MM.1S (cell line): Measurements from ENCODE around the gene IPCEF1.

Source experiments
- DNase-seq: peaks from one replicate; pipeline ENCODE4 v3.0.0-alpha.2; 2015
- H2AFZ ChIP-seq: fragments of 300-600 bp; sonication (generic); 2 replicates; pipeline ENCODE4 v1.6.0; 2016; ENCODE audit warnings: antibody characterized with exemption, low read length
- H3F3A ChIP-seq: fragments of 300-600 bp; sonication (generic); 2 replicates; pipeline ENCODE4 v1.6.1; 2016; ENCODE audit warnings: mild to moderate bottlenecking, antibody characterized with exemption, low read length, moderate library complexity, mixed read lengths; ENCODE audit not compliant: insufficient read depth
- H3K27ac ChIP-seq: fragments of 300-600 bp; sonication (generic); 2 replicates; pipeline ENCODE4 v1.5.1; 2016; ENCODE audit warnings: mild to moderate bottlenecking, low read length
- H3K27me3 ChIP-seq: fragments of 300-600 bp; sonication (generic); replicated peaks from 2 replicates; pipeline ENCODE4 v1.6.0; 2016; ENCODE audit warnings: low read length; ENCODE audit not compliant: insufficient read depth
- H3K36me3 ChIP-seq: fragments of 300-600 bp; sonication (generic); replicated peaks from 2 replicates; pipeline ENCODE4 v1.6.1; 2016; ENCODE audit warnings: mild to moderate bottlenecking, low read length, mixed read lengths; ENCODE audit not compliant: insufficient read depth
- H3K4me1 ChIP-seq: fragments of 300-600 bp; sonication (generic); 2 replicates; pipeline ENCODE4 v1.6.1; 2016; ENCODE audit warnings: low read length, mixed read lengths
- H3K4me2 ChIP-seq: fragments of 300-600 bp; sonication (generic); 2 replicates; pipeline ENCODE4 v1.6.0; 2016; ENCODE audit warnings: low read depth, low read length
- H3K4me3 ChIP-seq: fragments of 300-600 bp; sonication (generic); 2 replicates; pipeline ENCODE4 v1.5.1; 2016; ENCODE audit warnings: low read length, mixed read lengths
- H3K79me2 ChIP-seq: fragments of 300-600 bp; sonication (generic); 2 replicates; pipeline ENCODE4 v1.6.1; 2016; ENCODE audit warnings: mixed run types, low read length, mixed read lengths
- H3K9ac ChIP-seq: fragments of 300-600 bp; sonication (generic); 2 replicates; pipeline ENCODE4 v1.6.1; 2016; ENCODE audit warnings: low read length, mixed read lengths
- H3K9me2 ChIP-seq: fragments of 300-600 bp; sonication (generic); replicated peaks from 2 replicates; pipeline ENCODE4 v1.6.1; 2016; ENCODE audit warnings: mild to moderate bottlenecking, low read length, mixed read lengths; ENCODE audit not compliant: insufficient read depth
- H3K9me3 ChIP-seq: fragments of 300-600 bp; sonication (generic); replicated peaks from 2 replicates; pipeline ENCODE4 v1.6.1; 2016; ENCODE audit warnings: mild to moderate bottlenecking, low read length, mixed read lengths; ENCODE audit not compliant: insufficient read depth
- H4K20me1 ChIP-seq: fragments of 300-600 bp; sonication (generic); 2 replicates; pipeline ENCODE4 v1.6.1; 2016; ENCODE audit warnings: mild to moderate bottlenecking, low read length, moderate library complexity, mixed read lengths; ENCODE audit not compliant: insufficient read depth
- CTCF ChIP-seq: fragments of 300-600 bp; sonication (generic); IDR thresholded peaks from 2 replicates; pipeline ENCODE4 v1.5.1; 2016; ENCODE audit warnings: antibody characterized with exemption, low read length, mixed read lengths
- EZH2 ChIP-seq: fragments of 300-600 bp; sonication (generic); optimal IDR thresholded peaks from 2 replicates; pipeline ENCODE3; 2017; ENCODE audit warnings: low read depth, mild to moderate bottlenecking, antibody characterized with exemption, low read length, mixed read lengths
- EZH2phosphoT487 ChIP-seq: fragments of 300-600 bp; sonication (generic); IDR thresholded peaks from 2 replicates; pipeline ENCODE4 v1.6.1; 2018; ENCODE audit warnings: antibody characterized with exemption, low read length

Gene IPCEF1

GRCh38 chr6:154394571-154394970, 38.0 kb upstream of the IPCEF1 start:
- Histone ChIP-seq H3F3A (no peaks in the 10 kb centered on the region), H3K4me3 (no peak overlapping the region), H4K20me1 (no peaks in the 10 kb centered on the region), H3K9me3 (no peaks in the 10 kb centered on the region), H3K4me2 (no peak overlapping the region), H3K4me1 (no peaks in the 10 kb centered on the region), H3K9me2 (no peaks in the 10 kb centered on the region), H3K36me3 (no peaks in the 10 kb centered on the region), H2AFZ (no peak overlapping the region), H3K79me2 (no peaks in the 10 kb centered on the region), H3K27me3 (no peaks in the 10 kb centered on the region), H3K27ac (no peak overlapping the region), H3K9ac (no peak overlapping the region)
- no peak for DNase-seq
- no peak for TF ChIP-seq CTCF
- no peak for TF ChIP-seq EZH2phosphoT487
- TF ChIP-seq EZH2 = no peak

DNA sequence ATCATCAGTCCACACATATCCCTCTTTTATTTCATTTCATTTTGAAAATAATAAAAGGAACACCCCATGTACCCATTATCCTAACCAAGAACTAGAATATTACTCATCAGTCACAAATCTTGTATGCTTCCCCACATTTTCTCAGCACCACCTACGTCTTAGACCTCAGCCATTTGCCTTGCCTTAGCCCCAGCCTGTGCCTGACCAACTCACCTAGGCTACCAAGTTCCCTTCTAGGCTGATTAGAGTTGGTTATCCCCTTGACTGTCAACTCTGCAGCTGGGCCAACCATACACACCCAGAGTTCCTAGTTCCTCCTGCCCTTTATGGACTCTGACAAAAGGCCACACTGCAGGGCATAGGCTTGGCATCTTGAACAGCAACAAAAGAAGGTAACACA, 33.4 kb upstream of the IPCEF1 start:
- H3K79me2 ChIP-seq = no peaks in the 10 kb centered on the region

GRCh38 chr6:154388803-154389202, 32.2 kb upstream of the IPCEF1 start:
- no peak overlapping the region for H2AFZ ChIP-seq
- H3K27ac ChIP-seq = no peak overlapping the region
- no peaks in the 10 kb centered on the region for H3K36me3 ChIP-seq
- no peak for DNase-seq
- H3K4me3 ChIP-seq = no peak overlapping the region
- H3K9ac ChIP-seq = no peak overlapping the region
- no peaks in the 10 kb centered on the region for H3F3A ChIP-seq
- no peak overlapping the region for H3K4me2 ChIP-seq
- H3K79me2 ChIP-seq = no peaks in the 10 kb centered on the region
- H3K9me3 ChIP-seq = no peaks in the 10 kb centered on the region
- TF ChIP-seq EZH2 (no peak), EZH2phosphoT487 (no peak), CTCF (no peak)
- H3K9me2 ChIP-seq = no peaks in the 10 kb centered on the region
- no peaks in the 10 kb centered on the region for H3K4me1 ChIP-seq
- no peaks in the 10 kb centered on the region for H4K20me1 ChIP-seq
- no peaks in the 10 kb centered on the region for H3K27me3 ChIP-seq

More for the DNA sequence above, 33.4 kb upstream of the IPCEF1 start:
- Histone ChIP-seq H3K9me2 (no peaks in the 10 kb centered on the region), H3K36me3 (no peaks in the 10 kb centered on the region), H3K27me3 (no peaks in the 10 kb centered on the region), H3F3A (no peaks in the 10 kb centered on the region), H2AFZ (no peak overlapping the region), H3K9ac (no peak overlapping the region), H3K4me1 (no peaks in the 10 kb centered on the region), H4K20me1 (no peaks in the 10 kb centered on the region), H3K4me3 (no peak overlapping the region), H3K4me2 (no peak overlapping the region), H3K27ac (no peak overlapping the region), H3K9me3 (no peaks in the 10 kb centered on the region)
- DNase-seq = no peak
- TF ChIP-seq EZH2phosphoT487 (no peak), CTCF (no peak), EZH2 (no peak)
